Fibroblast of mammary gland (primary cell): Measurements from ENCODE around the gene NR5A2.

Experiments used
- DNase-seq: peaks from one replicate; pipeline ENCODE4 v3.0.0-alpha.2; 2010; ENCODE audit warnings: low read depth
- H3K4me3 ChIP-seq: 2 replicates; pipeline ENCODE4 v1.5.1; 2011; ENCODE audit warnings: low read depth, mild to moderate bottlenecking, low read length, moderate library complexity; ENCODE audit not compliant: control insufficient read depth
- CTCF ChIP-seq: conservative IDR thresholded peaks from 2 replicates; pipeline ENCODE4 v1.5.1; 2011; ENCODE audit warnings: low read depth, low read length, inconsistent platforms; ENCODE audit not compliant: control insufficient read depth, insufficient read depth

NR5A2 gene

GRCh38 chr1:200027264-200027823 is at the start of gene NR5A2:
Gene NR5A2 (plus strand): TSS chr1:200027710. CDS start chr1:200027848, 138 bp downstream.
- H3K4me3 ChIP-seq = no peak within 1 kb of the TSS
- no peak for DNase-seq
- no peak for TF ChIP-seq CTCF

- no peak for TF ChIP-seq CTCF
- peak; percentile 2 for DNase-seq
Measured at GRCh38 chr1:199978408-199978940, 49.0 kb upstream of the NR5A2 start.

GRCh38 chr1:199979071-199979470 is 48.4 kb upstream of the NR5A2 start:
- no peak overlapping the region for H3K4me3 ChIP-seq
- no peak for DNase-seq
- TF ChIP-seq CTCF = no peak

More at GRCh38 chr1:199978408-199978940, 49.0 kb upstream of the NR5A2 start:
- H3K4me3 ChIP-seq = no peak overlapping the region

GRCh38 chr1:199981584-199981983 is 45.9 kb upstream of the NR5A2 start:
- no peak for DNase-seq
- no peak for TF ChIP-seq CTCF
- no peak overlapping the region for H3K4me3 ChIP-seq

GRCh38 chr1:199982606-199983005 is 44.9 kb upstream of the NR5A2 start:
- H3K4me3 ChIP-seq = no peak overlapping the region
- no peak for TF ChIP-seq CTCF
- DNase-seq = no peak

- no peak for TF ChIP-seq CTCF
- no peak for DNase-seq
- H3K4me3 ChIP-seq = no peak overlapping the region
Measured at GRCh38 chr1:199983531-199983930, 44.0 kb upstream of the NR5A2 start.
